ENCODE measurements around the gene VENTX. TPM values are rescaled to one million over a fixed set of nuclear protein-coding genes. Genes with fewer than 3 reads are reported as not detected.

Gene VENTX
- total RNA-seq, 3 donors from 2014 or later (not counting 1 experiment from before 2014, with no cell fraction given), result 0.48 to 4.1 (median 0.75) TPM

- H3K4me3 Mint-ChIP-seq, result no peak overlapping the region
- H3K4me3 ChIP-seq (ENCODE audit: low read length), result no peak overlapping the region
- peaks cover 0 to 3% of the 10 kb centered on the region in 2 donors for H3K27me3 Mint-ChIP-seq (ENCODE audit: low read depth in 2 of 2)
- H3K27me3 ChIP-seq (ENCODE audit: control insufficient read depth, insufficient read depth, low read length), result no peaks in the 10 kb centered on the region
- H3K4me1 ChIP-seq (ENCODE audit: control insufficient read depth, insufficient read depth, low read length), result no peaks in the 10 kb centered on the region
- no peaks in the 10 kb centered on the region for H3K36me3 Mint-ChIP-seq
- no peak overlapping the region for H3K27ac ChIP-seq (ENCODE audit: low read length)
- no peaks in the 10 kb centered on the region for H3K9me3 ChIP-seq (ENCODE audit: control insufficient read depth, insufficient read depth, low read length)
- H3K9me3 Mint-ChIP-seq, result no peaks in the 10 kb centered on the region
- WGBS (ENCODE audit: insufficient coverage), result 93% methylated on average over 12 of the region's 12 CpGs
- no peak overlapping the region for H3K27ac Mint-ChIP-seq
- H3K36me3 ChIP-seq (ENCODE audit: control insufficient read depth, insufficient read depth, low read length), result no peaks in the 10 kb centered on the region
- no peak for ATAC-seq
- DNase-seq, result no peak
- TF ChIP-seq CTCF (IDR thresholded peaks at IDR 0.05), result no peak
- peaks cover 0 to 8% of the 10 kb centered on the region in 2 donors for H3K4me1 Mint-ChIP-seq
- intact Hi-C loops (cut with micrococcal nuclease), result no loop called here
Measured at GRCh38 chr10:133248334-133248715, 10.7 kb downstream of the VENTX start.

GRCh38 chr10:133249094-133249780 lies 11.6 kb downstream of the VENTX start:
- H3K27ac Mint-ChIP-seq, result no peak overlapping the region
- 75% methylated on average over 19 of the region's 21 CpGs for WGBS (ENCODE audit: insufficient coverage)
- H3K27ac ChIP-seq (ENCODE audit: low read length), result no peak overlapping the region
- H3K4me3 ChIP-seq (ENCODE audit: low read length), result no peak overlapping the region
- no peaks in the 10 kb centered on the region for H3K36me3 Mint-ChIP-seq
- intact Hi-C loops (cut with micrococcal nuclease), result no loop called here
- H3K27me3 ChIP-seq (ENCODE audit: control insufficient read depth, insufficient read depth, low read length), result no peaks in the 10 kb centered on the region
- H3K4me1 ChIP-seq (ENCODE audit: control insufficient read depth, insufficient read depth, low read length), result no peaks in the 10 kb centered on the region
- no peak overlapping the region for H3K4me3 Mint-ChIP-seq
- no peaks in the 10 kb centered on the region for H3K9me3 ChIP-seq (ENCODE audit: control insufficient read depth, insufficient read depth, low read length)
- ATAC-seq (no peak), DNase-seq (no peak)
- no peaks in the 10 kb centered on the region for H3K9me3 Mint-ChIP-seq
- TF ChIP-seq CTCF (IDR thresholded peaks at IDR 0.05), result no peak
- H3K27me3 Mint-ChIP-seq (ENCODE audit: low read depth in 2 of 2), result peaks cover 0 to 3% of the 10 kb centered on the region in 2 donors
- H3K36me3 ChIP-seq (ENCODE audit: control insufficient read depth, insufficient read depth, low read length), result no peaks in the 10 kb centered on the region
- peaks cover 0 to 8% of the 10 kb centered on the region in 2 donors for H3K4me1 Mint-ChIP-seq

GRCh38 chr10:133249975-133250754 lies 12.5 kb downstream of the VENTX start:
- Mint-ChIP-seq H3K36me3 (no peaks in the 10 kb centered on the region), H3K27ac (no peak overlapping the region), H3K4me3 (no peak overlapping the region), H3K27me3 (ENCODE audit: low read depth in 2 of 2) (peaks cover 0 to 3% of the 10 kb centered on the region in 2 donors), H3K9me3 (no peaks in the 10 kb centered on the region), H3K4me1 (peaks cover 0 to 8% of the 10 kb centered on the region in 2 donors)
- H3K27me3 ChIP-seq (ENCODE audit: control insufficient read depth, insufficient read depth, low read length), result no peaks in the 10 kb centered on the region
- no peak for ATAC-seq
- WGBS (ENCODE audit: insufficient coverage), result 86% methylated on average over 10 of the region's 11 CpGs
- no peak overlapping the region for H3K27ac ChIP-seq (ENCODE audit: low read length)
- H3K4me3 ChIP-seq (ENCODE audit: low read length), result no peak overlapping the region
- H3K9me3 ChIP-seq (ENCODE audit: control insufficient read depth, insufficient read depth, low read length), result no peaks in the 10 kb centered on the region
- H3K36me3 ChIP-seq (ENCODE audit: control insufficient read depth, insufficient read depth, low read length), result no peaks in the 10 kb centered on the region
- H3K4me1 ChIP-seq (ENCODE audit: control insufficient read depth, insufficient read depth, low read length), result no peaks in the 10 kb centered on the region
- DNase-seq, result no peak
- intact Hi-C loops (cut with micrococcal nuclease), result no loop called here
- no peak for TF ChIP-seq CTCF (IDR thresholded peaks at IDR 0.05)

All from natural killer cell (primary cell).